Cardiac fibroblast (primary cell): ENCODE data around the gene RIPK1.

Experiments
- DNase-seq, 2 donors: peaks; one replicate each; pipeline versions ENCODE4 v3.0.0 to v3.0.0-alpha.2; 2010; ENCODE audit warnings: low read depth in 2 of 2
- H3K4me3 ChIP-seq, 2 donors: replicated peaks in 1 of 2; 1 replicate in 1 of 2; 2 replicates in 1 of 2; pipeline ENCODE4 v1.5.1; 2011; ENCODE audit warnings: low read depth in 2 of 2, low read length in 2 of 2, mild to moderate bottlenecking in 2 of 2, moderate library complexity in 1 of 2
- TF ChIP-seq, protein P1 (sequence below): IDR thresholded peaks from one replicate; pipeline ENCODE4 v1.5.1; 2011; ENCODE audit warnings: low read depth, mild to moderate bottlenecking, low read length, inconsistent platforms

RIPK1 gene

GRCh38 chr6:3108746-3109414 lies 40.6 kb downstream of the RIPK1 start:
- no peak overlapping the region for H3K4me3 ChIP-seq
- TF ChIP-seq, protein P1, sequence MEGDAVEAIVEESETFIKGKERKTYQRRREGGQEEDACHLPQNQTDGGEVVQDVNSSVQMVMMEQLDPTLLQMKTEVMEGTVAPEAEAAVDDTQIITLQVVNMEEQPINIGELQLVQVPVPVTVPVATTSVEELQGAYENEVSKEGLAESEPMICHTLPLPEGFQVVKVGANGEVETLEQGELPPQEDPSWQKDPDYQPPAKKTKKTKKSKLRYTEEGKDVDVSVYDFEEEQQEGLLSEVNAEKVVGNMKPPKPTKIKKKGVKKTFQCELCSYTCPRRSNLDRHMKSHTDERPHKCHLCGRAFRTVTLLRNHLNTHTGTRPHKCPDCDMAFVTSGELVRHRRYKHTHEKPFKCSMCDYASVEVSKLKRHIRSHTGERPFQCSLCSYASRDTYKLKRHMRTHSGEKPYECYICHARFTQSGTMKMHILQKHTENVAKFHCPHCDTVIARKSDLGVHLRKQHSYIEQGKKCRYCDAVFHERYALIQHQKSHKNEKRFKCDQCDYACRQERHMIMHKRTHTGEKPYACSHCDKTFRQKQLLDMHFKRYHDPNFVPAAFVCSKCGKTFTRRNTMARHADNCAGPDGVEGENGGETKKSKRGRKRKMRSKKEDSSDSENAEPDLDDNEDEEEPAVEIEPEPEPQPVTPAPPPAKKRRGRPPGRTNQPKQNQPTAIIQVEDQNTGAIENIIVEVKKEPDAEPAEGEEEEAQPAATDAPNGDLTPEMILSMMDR, result no peak
- DNase-seq, result no peak

DNA sequence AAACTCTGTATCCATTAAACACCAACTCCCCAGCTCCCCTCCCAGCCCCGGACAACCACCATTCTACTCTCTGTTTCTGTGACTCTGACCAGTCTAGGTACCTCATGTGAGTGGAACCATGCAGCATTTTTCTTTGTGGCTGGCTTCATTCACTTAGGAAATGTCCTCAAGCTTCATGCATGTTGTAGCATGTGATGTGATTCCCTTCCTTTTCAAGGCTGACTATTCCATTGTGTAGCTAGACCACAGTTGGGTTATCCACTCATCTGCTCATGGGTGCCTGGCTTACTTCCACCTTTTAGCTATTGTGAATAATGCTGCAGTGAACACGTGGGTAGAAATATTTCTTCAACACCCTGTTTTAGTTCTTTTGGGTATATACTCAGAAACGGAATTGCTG lies 41.5 kb downstream of the RIPK1 start:
- DNase-seq, result no peak
- H3K4me3 ChIP-seq, result no peak overlapping the region
- TF ChIP-seq, protein P1, result no peak

DNA sequence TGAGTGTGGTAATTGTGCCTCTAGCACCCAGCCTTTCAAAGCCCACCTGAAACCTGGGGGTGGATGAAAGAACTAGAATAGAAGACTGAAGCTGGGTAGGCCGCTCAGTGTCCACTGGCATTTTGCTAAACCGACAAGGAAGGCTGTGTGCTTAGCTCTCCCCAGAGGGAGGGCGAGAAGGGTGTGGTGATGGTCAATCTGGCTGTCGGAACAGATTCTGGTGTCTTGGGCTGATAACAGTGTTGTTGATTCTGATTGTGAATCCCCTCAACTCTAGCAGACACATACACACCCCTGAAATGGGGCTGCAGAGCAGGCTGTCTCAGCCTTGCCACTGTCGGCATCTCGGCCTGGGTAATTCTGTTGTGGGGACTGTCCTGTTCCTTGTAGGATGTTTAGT lies 46.1 kb downstream of the RIPK1 start:
- TF ChIP-seq, protein P1, result no peak
- no peak overlapping the region for H3K4me3 ChIP-seq
- no peak for DNase-seq

- DNase-seq, result no peak
- TF ChIP-seq, protein P1, result no peak
- H3K4me3 ChIP-seq, result peak overlapping the region; percentile 70 to 86
Measured at GRCh38 chr6:3117912-3118352, 49.6 kb downstream of the RIPK1 start.

DNA sequence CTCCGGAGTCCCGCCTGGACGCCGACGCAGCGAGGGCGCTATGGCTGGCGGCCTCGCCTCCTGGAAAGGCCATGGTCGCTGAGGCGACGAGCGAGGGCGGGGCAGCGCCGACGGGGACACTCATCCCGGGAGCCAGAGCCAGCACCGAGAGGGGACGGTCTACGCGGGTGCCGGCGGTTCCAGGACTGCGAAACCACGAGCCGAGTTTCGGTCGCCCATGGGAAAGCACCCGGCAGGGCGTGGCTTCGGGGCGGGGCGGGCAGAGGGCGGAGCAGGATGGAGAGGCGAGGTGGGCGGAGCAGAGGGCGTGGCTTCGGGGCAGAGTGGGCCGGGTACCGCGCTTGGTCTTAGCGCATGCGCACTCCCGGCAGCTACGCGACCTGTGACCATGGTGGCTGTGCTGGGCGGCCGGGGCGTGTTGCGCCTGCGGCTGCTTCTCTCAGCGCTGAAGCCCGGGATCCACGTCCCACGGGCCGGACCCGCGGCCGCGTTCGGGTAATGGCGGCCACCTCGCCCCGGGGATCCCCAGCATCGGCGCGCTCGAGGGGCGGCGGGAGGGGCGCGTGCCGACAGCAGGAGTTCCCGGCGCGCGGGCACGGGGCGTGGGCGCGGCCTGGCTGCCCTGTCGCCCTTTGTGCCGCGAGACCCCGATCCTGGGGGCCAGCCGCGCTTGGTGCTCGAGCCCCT lies 50.2 kb downstream of the RIPK1 start, which contains the start of gene BPHL:
Gene BPHL, plus strand, starts transcription at position 359 of the 687 bp plus-strand sequence. Its CDS starts 30 bp downstream, at position 389.
- peak within 1 kb of the TSS; percentile 70 to 86 for H3K4me3 ChIP-seq
- DNase-seq, result peak; percentile 94 to 95
- TF ChIP-seq, protein P1, result no peak

DNA sequence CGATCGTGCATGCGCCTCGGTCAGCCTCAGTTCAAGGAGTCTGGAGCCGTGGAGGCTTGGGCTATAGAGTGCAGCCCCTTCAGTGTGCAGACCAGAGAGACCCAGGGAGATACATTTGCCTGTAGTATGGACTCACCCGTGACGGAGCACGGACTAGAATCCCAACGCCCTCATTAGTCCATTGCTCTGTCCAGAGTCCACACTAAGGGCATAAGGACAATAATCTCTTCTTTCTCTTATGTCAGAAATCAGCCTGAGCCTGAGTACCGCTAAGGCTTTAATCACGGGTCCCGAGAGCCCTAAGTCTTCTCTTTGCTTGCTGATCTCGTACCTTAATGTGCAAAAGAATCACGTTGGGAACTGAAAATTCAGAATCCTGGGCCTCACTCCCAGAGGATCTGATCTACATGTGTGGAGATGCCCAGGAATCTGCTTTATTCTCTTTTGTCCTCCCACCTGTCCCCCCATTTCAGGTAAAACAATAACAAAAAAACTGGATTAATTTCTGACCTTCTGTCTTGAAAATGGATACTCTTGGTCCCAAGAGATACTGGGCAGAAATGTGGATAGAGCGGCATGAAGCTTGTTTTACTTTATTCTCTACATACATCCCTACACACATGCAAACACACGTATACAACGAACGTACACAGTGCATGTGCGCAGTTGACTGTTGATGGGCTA lies 50.9 kb downstream of the RIPK1 start:
- DNase-seq, result peak; percentile 38
- TF ChIP-seq, protein P1, result no peak
- peak overlapping the region; percentile 70 to 86 for H3K4me3 ChIP-seq
